CD4-positive, alpha-beta T cell treated with Interleukin-21 for 1 hour (primary cell): ENCODE data around the gene GAGE2A.
"Not testable (repeated sequence)": the region's sequence is repeated elsewhere in the genome, so short reads cannot be mapped to it uniquely, and the experiment has no call there.

Source experiments
- DNase-seq: peaks from one replicate; pipeline ENCODE4 v3.0.0-alpha.2; 2020

The GAGE2A gene, protein sequence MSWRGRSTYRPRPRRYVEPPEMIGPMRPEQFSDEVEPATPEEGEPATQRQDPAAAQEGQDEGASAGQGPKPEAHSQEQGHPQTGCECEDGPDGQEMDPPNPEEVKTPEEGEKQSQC

DNA sequence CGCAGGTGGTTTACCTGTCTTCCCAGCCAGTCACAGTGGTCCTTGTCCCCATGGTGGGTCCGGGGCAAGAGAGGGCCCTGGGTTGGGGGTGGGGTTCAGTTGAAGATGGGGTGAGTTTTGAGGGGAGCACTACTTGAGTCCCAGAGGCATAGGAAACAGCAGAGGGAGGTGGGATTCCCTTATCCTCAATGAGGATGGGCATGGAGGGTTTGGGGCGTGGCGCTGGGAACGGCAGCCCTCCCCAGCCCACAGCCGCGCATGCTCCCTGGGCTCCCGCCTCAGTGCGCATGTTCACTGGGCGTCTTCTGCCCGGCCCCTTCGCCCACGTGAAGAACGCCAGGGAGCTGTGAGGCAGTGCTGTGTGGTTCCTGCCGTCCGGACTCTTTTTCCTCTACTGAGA is at the start of gene GAGE2A:
GAGE2A (plus strand) TSS at position 301 of the 400 bp plus-strand sequence. CDS start 1,155 bp downstream, outside the sequence.
- DNase-seq, result not testable (repeated sequence)

DNA sequence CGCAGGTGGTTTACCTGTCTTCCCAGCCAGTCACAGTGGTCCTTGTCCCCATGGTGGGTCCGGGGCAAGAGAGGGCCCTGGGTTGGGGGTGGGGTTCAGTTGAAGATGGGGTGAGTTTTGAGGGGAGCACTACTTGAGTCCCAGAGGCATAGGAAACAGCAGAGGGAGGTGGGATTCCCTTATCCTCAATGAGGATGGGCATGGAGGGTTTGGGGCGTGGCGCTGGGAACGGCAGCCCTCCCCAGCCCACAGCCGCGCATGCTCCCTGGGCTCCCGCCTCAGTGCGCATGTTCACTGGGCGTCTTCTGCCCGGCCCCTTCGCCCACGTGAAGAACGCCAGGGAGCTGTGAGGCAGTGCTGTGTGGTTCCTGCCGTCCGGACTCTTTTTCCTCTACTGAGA is 47.9 kb upstream of the GAGE2A start, which contains the start of gene GAGE12D:
GAGE12D (plus strand) TSS at position 301 of the 400 bp plus-strand sequence. CDS start 1,155 bp downstream, outside the sequence.
- not testable (repeated sequence) for DNase-seq

DNA sequence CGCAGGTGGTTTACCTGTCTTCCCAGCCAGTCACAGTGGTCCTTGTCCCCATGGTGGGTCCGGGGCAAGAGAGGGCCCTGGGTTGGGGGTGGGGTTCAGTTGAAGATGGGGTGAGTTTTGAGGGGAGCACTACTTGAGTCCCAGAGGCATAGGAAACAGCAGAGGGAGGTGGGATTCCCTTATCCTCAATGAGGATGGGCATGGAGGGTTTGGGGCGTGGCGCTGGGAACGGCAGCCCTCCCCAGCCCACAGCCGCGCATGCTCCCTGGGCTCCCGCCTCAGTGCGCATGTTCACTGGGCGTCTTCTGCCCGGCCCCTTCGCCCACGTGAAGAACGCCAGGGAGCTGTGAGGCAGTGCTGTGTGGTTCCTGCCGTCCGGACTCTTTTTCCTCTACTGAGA is 38.3 kb upstream of the GAGE2A start, which contains the start of gene GAGE12E:
GAGE12E (plus strand) TSS at position 301 of the 400 bp plus-strand sequence. CDS start 1,155 bp downstream, outside the sequence.
- DNase-seq, result not testable (repeated sequence)

DNA sequence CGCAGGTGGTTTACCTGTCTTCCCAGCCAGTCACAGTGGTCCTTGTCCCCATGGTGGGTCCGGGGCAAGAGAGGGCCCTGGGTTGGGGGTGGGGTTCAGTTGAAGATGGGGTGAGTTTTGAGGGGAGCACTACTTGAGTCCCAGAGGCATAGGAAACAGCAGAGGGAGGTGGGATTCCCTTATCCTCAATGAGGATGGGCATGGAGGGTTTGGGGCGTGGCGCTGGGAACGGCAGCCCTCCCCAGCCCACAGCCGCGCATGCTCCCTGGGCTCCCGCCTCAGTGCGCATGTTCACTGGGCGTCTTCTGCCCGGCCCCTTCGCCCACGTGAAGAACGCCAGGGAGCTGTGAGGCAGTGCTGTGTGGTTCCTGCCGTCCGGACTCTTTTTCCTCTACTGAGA is 28.8 kb upstream of the GAGE2A start, which contains the start of gene GAGE12F:
GAGE12F (plus strand) TSS at position 301 of the 400 bp plus-strand sequence. CDS start 1,155 bp downstream, outside the sequence.
- not testable (repeated sequence) for DNase-seq

DNA sequence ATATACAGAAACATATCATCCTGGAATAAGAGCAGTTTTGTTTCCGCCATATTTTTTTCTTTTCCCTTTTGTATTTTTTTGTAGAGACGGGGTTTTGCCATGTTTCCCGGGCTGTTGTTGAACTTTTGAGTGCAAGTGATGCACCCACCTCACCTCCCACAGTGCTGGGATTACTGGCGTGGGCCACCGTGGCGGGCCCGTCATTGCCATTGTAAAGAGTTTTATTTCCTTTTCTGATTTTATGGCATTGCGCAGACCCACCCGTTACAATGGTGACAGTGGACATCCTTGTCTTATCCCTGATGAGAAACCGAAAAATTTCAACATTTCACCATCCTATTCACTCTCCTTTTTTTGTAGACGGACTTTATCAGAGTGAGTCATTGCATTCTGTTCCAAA is 20.6 kb upstream of the GAGE2A start:
- not testable (repeated sequence) for DNase-seq

DNA sequence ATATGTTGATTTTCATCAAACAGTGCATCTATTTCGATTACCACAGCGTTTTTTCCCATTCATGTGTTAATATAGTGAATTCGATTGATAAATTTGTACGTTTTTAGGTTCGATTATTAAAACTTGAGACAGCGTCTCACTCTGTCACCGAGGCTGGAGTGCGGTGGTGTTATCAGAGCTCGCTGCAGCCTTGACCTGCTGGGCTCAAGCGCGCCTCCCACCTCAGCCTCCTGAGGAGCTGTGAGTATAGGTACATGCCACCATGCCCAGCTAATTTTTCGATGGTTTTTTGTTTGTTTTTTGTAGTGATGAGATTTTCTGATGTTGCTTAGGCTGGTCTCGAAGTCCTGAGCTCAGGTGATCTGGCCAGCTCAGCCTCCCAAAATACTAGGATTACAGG is 20.1 kb upstream of the GAGE2A start:
- not testable (repeated sequence) for DNase-seq

DNA sequence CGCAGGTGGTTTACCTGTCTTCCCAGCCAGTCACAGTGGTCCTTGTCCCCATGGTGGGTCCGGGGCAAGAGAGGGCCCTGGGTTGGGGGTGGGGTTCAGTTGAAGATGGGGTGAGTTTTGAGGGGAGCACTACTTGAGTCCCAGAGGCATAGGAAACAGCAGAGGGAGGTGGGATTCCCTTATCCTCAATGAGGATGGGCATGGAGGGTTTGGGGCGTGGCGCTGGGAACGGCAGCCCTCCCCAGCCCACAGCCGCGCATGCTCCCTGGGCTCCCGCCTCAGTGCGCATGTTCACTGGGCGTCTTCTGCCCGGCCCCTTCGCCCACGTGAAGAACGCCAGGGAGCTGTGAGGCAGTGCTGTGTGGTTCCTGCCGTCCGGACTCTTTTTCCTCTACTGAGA is 19.2 kb upstream of the GAGE2A start, which contains the start of gene GAGE12G:
GAGE12G (plus strand) TSS at position 301 of the 400 bp plus-strand sequence. CDS start 1,155 bp downstream, outside the sequence.
- not testable (repeated sequence) for DNase-seq

DNA sequence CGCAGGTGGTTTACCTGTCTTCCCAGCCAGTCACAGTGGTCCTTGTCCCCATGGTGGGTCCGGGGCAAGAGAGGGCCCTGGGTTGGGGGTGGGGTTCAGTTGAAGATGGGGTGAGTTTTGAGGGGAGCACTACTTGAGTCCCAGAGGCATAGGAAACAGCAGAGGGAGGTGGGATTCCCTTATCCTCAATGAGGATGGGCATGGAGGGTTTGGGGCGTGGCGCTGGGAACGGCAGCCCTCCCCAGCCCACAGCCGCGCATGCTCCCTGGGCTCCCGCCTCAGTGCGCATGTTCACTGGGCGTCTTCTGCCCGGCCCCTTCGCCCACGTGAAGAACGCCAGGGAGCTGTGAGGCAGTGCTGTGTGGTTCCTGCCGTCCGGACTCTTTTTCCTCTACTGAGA is 9.6 kb upstream of the GAGE2A start, which contains the start of gene GAGE12H:
GAGE12H (plus strand) TSS at position 301 of the 400 bp plus-strand sequence. CDS start 1,155 bp downstream, outside the sequence.
- DNase-seq, result not testable (repeated sequence)

DNA sequence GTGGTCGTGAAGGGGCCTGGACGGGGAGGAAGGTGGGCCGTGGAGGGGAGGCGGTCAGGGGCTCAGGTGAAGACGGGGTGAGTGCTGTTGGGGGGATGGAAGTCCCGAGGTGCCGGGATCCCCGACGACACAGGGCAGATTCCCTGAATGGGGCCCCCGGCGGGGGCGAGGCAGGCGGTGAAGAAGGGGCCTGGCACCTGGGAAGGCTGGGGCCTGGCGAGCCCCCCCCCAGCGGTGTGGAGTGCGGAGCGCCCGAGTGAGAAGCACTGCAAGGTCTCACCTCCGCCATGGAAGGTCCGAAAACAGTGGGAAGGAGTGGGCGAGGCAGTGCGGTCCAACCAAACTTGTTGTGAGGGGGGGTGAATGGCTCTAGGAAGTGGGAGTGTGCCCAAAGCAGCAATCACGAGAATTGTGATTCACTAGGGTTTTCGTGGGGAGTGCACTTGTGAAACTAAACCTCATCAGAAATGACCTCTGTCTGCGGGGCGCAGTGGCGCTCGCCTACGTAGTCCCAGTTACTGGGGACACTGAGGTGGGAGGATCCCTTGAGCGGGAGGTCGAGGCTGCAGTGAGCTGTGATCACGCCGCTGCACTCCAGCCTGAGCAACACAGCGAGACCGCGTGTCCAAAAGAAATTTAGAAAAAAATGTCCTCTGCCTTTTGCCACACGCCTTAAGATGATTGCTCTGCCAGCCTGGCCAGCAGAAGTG is 628 bp downstream of the GAGE2A start:
- DNase-seq, result not testable (repeated sequence)

DNA sequence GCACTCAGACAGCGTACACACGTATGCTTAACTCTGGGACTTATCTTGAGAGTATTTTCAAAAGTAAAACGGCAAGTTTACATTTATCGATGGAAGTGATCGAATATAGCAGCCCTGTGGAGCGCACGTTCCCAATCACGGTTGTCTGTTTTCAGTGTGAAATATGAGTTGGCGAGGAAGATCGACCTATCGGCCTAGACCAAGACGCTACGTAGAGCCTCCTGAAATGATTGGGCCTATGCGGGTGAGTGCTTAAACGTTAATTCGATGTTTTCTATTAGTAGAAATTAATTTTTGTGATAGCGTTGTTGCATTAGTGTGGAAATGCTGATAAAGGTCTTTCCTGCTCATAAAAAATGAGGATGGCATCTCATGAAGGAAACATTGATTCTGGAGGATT is 1.2 kb downstream of the GAGE2A start:
- DNase-seq, result not testable (repeated sequence)

DNA sequence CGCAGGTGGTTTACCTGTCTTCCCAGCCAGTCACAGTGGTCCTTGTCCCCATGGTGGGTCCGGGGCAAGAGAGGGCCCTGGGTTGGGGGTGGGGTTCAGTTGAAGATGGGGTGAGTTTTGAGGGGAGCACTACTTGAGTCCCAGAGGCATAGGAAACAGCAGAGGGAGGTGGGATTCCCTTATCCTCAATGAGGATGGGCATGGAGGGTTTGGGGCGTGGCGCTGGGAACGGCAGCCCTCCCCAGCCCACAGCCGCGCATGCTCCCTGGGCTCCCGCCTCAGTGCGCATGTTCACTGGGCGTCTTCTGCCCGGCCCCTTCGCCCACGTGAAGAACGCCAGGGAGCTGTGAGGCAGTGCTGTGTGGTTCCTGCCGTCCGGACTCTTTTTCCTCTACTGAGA is 9.4 kb downstream of the GAGE2A start, which contains the start of gene GAGE1:
GAGE1 (plus strand) TSS at position 301 of the 400 bp plus-strand sequence. CDS start 1,155 bp downstream, outside the sequence.
- not testable (repeated sequence) for DNase-seq

DNA sequence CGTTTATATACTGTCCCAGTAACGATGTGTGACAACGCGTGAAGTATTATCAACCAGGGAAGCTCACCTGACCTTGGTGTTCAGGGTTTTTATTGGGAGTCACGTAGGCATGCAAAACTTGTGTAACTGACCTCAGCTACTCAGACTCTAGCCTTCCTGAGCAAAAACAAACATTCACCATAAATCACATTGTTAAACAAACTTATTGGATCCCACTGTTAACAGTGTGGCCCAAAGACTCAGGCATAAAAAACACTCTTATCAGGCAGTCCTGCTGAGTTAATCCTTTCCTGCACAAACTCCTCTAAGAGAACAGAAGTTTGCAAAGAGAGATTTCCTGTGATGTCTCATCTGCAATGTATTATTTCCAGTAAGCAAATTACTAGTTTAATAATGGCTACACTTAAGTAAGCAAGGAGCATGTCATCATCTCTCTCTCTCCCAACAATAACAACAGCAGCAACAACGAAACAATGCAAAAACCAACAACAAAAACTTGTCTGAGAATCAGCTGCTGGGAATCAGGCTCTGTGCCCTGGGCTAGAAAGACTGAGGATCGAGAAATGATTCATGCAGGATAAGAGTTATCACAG is 21.5 kb downstream of the GAGE2A start:
- DNase-seq, result no peak

DNA sequence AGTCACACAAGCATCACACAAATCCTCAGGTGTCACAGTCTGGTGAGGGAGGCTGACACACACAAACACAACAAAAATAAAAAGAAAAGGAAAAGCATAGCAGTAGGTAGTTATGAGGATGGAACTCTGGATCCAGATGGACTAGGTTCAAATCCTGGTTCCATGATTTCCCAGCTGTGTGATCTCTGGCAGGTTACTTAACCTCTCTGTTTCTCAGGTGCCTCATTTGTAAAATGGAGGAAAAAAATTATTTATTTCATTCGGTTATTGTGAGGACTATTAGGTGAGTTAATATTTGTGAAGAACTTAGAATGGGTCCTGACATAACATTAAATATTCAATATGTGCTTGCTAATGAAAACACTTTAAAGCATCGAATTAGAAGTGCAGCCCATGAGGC is 29.3 kb downstream of the GAGE2A start:
- DNase-seq, result no peak

DNA sequence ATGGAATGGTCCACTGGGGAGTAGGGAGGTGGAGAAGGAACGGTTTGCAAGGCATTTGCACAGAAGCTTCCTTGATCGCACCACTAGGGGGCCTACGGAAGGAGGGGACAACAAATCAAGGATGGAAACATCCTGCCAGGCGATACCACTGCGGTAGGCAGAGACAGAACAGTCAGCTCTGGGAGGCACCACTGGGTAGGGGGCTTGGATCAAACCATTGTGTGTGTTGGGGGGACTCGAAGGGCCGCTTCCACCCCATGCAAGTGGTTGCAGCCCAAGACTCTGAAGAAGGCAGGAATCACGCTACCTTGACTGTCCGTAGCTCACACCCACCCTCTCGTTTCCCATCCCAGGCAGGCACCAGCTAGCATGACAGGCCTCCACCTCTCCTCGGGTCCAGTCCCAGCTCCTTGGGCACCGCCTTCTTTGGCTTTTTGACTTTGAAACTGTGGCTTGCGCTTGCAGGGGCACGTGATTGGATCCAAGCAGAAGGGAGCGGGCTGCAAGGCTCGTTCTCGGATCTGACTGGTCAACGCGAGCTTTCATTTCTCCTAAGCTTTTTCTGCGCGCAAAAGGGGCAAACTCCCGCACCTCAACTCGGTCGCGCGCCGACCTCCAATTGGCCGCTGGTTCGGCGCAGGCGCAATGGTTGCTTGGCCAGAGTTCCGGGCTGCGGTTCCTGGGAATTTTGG is 37.9 kb downstream of the GAGE2A start:
- peak; percentile 22 for DNase-seq

DNA sequence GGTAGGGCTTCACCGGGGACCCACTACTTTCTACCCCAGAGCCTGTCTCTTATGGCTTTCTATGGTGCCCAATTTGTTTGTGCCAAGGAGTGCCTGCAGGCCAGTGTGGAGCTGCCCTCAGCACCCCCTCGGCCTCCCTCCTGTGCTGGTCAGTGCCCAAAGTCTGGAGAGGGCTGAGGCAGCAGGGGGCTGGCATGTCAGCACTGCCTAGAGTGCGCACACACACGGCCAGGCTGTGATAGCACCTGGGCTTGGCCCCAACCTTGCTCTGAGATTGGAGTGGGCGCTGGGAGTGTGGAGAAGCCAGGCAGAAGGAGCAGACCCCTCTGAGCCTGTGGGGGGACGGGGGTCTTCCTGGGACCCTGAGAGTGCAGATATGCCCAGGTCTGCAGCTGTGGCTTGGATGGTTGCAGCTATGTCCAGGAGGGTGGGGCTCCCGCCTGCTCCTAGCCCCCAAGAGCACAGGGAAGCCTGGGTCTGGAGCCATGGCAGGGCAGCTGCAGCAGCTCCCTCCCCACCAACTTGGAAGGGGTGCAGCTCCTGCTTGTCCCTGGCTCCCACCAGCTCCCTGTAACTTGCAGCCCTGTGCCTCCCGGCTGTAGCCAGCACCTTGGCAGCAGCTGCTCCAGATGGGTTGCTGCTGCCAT is 55.8 kb downstream of the GAGE2A start:
- DNase-seq, result no peak
